ENCODE measurements around the gene C10orf62.

GRCh38 chr10:97549587-97550322 lies 39.8 kb upstream of the C10orf62 start:
- TF ChIP-seq CTCF (IDR thresholded peaks at IDR 0.05 in 4 of 5, conservative IDR thresholded peaks at IDR 0.05 in 1 of 5) (no peak), POLR2A (IDR thresholded peaks at IDR 0.05) (no peak)
